GM18907 (cell line): ENCODE measurements around the gene EFNA1.
A peak's percentile ranks its signal among the peaks of the same experiment; 100 is the strongest.

Experiments
- ATAC-seq: cut with Tn5 transposase; IDR thresholded peaks from one replicate; pipeline ENCODE4 v1.9.1; 2021; ENCODE audit warnings: mild to moderate bottlenecking, moderate library complexity; ENCODE audit not compliant: unreplicated experiment

EFNA1 gene

GRCh38 chr1:155127105-155127966, at the start of gene EFNA1:
Gene EFNA1, plus strand, starts transcription at chr1:155127876. Its CDS starts 102 bp downstream, at chr1:155127978.
- peak; percentile 42 for ATAC-seq

GRCh38 chr1:155078469-155079209, 49.0 kb upstream of the EFNA1 start, which contains the start of gene EFNA3:
Gene EFNA3, plus strand, starts transcription at chr1:155078837. Its CDS starts 105 bp downstream, at chr1:155078942.
- no peak for ATAC-seq

- ATAC-seq: no peak
Measured at GRCh38 chr1:155079210-155079486, 48.5 kb upstream of the EFNA1 start.

- no peak for ATAC-seq
Measured at GRCh38 chr1:155079487-155080311, 48.0 kb upstream of the EFNA1 start.

- ATAC-seq: no peak
Measured at GRCh38 chr1:155080312-155081228, 47.1 kb upstream of the EFNA1 start.

GRCh38 chr1:155081472-155082300, 46.0 kb upstream of the EFNA1 start:
- no peak for ATAC-seq

GRCh38 chr1:155082301-155083051, 45.2 kb upstream of the EFNA1 start:
- no peak for ATAC-seq

GRCh38 chr1:155083052-155083541, 44.6 kb upstream of the EFNA1 start:
- ATAC-seq: no peak

GRCh38 chr1:155083865-155084721, 43.6 kb upstream of the EFNA1 start:
- peak; percentile 5 for ATAC-seq

- ATAC-seq: peak; percentile 80
Measured at GRCh38 chr1:155084722-155085503, 42.8 kb upstream of the EFNA1 start.

GRCh38 chr1:155085504-155086127, 42.1 kb upstream of the EFNA1 start:
- no peak for ATAC-seq

- ATAC-seq: no peak
Measured at GRCh38 chr1:155086128-155086741, 41.4 kb upstream of the EFNA1 start.

- no peak for ATAC-seq
Measured at GRCh38 chr1:155086856-155087535, 40.7 kb upstream of the EFNA1 start.

- no peak for ATAC-seq
Measured at GRCh38 chr1:155091071-155092051, 36.3 kb upstream of the EFNA1 start.
